ENCODE data around the gene MED9. TPM values are rescaled to one million over a fixed set of nuclear protein-coding genes. Genes with fewer than 3 reads are reported as not detected.

The MED9 gene
- total RNA-seq, 1 experiment from 2014 or later = 20.4 TPM

GRCh38 chr17:17535957-17536356, 59.2 kb downstream of the MED9 start:
- intact Hi-C loops (cut with micrococcal nuclease; ENCODE audit: unreplicated experiment) = no loop called here
- peaks cover 33% of the 10 kb centered on the region for H3K4me1 ChIP-seq (ENCODE audit: insufficient read depth, low read length, poor library complexity, severe bottlenecking)
- H3K4me3 ChIP-seq (ENCODE audit: low read depth, low read length, poor library complexity, severe bottlenecking) = no peak overlapping the region
- peak; percentile 87 for DNase-seq (ENCODE audit: low spot score)
- H3K36me3 ChIP-seq (ENCODE audit: insufficient read depth, low read length, poor library complexity, severe bottlenecking) = no peaks in the 10 kb centered on the region
- TF ChIP-seq, protein P1, sequence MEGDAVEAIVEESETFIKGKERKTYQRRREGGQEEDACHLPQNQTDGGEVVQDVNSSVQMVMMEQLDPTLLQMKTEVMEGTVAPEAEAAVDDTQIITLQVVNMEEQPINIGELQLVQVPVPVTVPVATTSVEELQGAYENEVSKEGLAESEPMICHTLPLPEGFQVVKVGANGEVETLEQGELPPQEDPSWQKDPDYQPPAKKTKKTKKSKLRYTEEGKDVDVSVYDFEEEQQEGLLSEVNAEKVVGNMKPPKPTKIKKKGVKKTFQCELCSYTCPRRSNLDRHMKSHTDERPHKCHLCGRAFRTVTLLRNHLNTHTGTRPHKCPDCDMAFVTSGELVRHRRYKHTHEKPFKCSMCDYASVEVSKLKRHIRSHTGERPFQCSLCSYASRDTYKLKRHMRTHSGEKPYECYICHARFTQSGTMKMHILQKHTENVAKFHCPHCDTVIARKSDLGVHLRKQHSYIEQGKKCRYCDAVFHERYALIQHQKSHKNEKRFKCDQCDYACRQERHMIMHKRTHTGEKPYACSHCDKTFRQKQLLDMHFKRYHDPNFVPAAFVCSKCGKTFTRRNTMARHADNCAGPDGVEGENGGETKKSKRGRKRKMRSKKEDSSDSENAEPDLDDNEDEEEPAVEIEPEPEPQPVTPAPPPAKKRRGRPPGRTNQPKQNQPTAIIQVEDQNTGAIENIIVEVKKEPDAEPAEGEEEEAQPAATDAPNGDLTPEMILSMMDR (conservative IDR thresholded peaks at IDR 0.05; ENCODE audit: low read depth, low read length) = no peak
- TF ChIP-seq EZH2 (IDR thresholded peaks at IDR 0.05; ENCODE audit: borderline replicate concordance, low read depth, low read length, poor library complexity, severe bottlenecking) = no peak
- H3K9me3 ChIP-seq (ENCODE audit: low read depth, low read length, poor library complexity, severe bottlenecking) = no peaks in the 10 kb centered on the region
- POLR2A ChIA-PET (ENCODE audit: low non-redundant PET) = no interaction called here
- BruUV-seq (replicated peaks) = no TSS peak
- peak overlapping the region; percentile 78 for H3K27ac ChIP-seq (ENCODE audit: low read depth, low read length, poor library complexity, severe bottlenecking)
- H3K27me3 ChIP-seq (replicated peaks; ENCODE audit: insufficient read depth, low read depth, low read length, poor library complexity) = no peaks in the 10 kb centered on the region
- CTCF ChIA-PET = no interaction called here

- Histone ChIP-seq H3K27ac (ENCODE audit: low read depth, low read length, poor library complexity, severe bottlenecking) (peak overlapping the region; percentile 78), H3K36me3 (ENCODE audit: insufficient read depth, low read length, poor library complexity, severe bottlenecking) (no peaks in the 10 kb centered on the region), H3K4me3 (ENCODE audit: low read depth, low read length, poor library complexity, severe bottlenecking) (no peak overlapping the region), H3K4me1 (ENCODE audit: insufficient read depth, low read length, poor library complexity, severe bottlenecking) (peaks cover 33% of the 10 kb centered on the region), H3K27me3 (replicated peaks; ENCODE audit: insufficient read depth, low read depth, low read length, poor library complexity) (no peaks in the 10 kb centered on the region), H3K9me3 (ENCODE audit: low read depth, low read length, poor library complexity, severe bottlenecking) (no peaks in the 10 kb centered on the region)
- ChIA-PET CTCF (no interaction called here), POLR2A (ENCODE audit: low non-redundant PET) (no interaction called here)
- BruUV-seq (replicated peaks) = no TSS peak
- intact Hi-C loops (cut with micrococcal nuclease; ENCODE audit: unreplicated experiment) = no loop called here
- DNase-seq (ENCODE audit: low spot score) = no peak
- TF ChIP-seq, protein P1 (conservative IDR thresholded peaks at IDR 0.05; ENCODE audit: low read depth, low read length) = no peak
- no peak for TF ChIP-seq EZH2 (IDR thresholded peaks at IDR 0.05; ENCODE audit: borderline replicate concordance, low read depth, low read length, poor library complexity, severe bottlenecking)
Observed at GRCh38 chr17:17536702-17537101, 59.9 kb downstream of the MED9 start.

- intact Hi-C loops (cut with micrococcal nuclease; ENCODE audit: unreplicated experiment) = no loop called here
- no peak for TF ChIP-seq EZH2 (IDR thresholded peaks at IDR 0.05; ENCODE audit: borderline replicate concordance, low read depth, low read length, poor library complexity, severe bottlenecking)
- TF ChIP-seq, protein P1 (conservative IDR thresholded peaks at IDR 0.05; ENCODE audit: low read depth, low read length) = no peak
- Histone ChIP-seq H3K9me3 (ENCODE audit: low read depth, low read length, poor library complexity, severe bottlenecking) (no peaks in the 10 kb centered on the region), H3K27me3 (replicated peaks; ENCODE audit: insufficient read depth, low read depth, low read length, poor library complexity) (no peaks in the 10 kb centered on the region), H3K4me3 (ENCODE audit: low read depth, low read length, poor library complexity, severe bottlenecking) (no peak overlapping the region), H3K4me1 (ENCODE audit: insufficient read depth, low read length, poor library complexity, severe bottlenecking) (peaks cover 33% of the 10 kb centered on the region), H3K27ac (ENCODE audit: low read depth, low read length, poor library complexity, severe bottlenecking) (peak overlapping the region; percentile 29), H3K36me3 (ENCODE audit: insufficient read depth, low read length, poor library complexity, severe bottlenecking) (no peaks in the 10 kb centered on the region)
- BruUV-seq (replicated peaks) = no TSS peak
- ChIA-PET POLR2A (ENCODE audit: low non-redundant PET) (no interaction called here), CTCF (interaction anchor here (0.7 kb wide), 1 partner anchor 41 kb away, joined by 3 read pairs; no protein-coding TSS in a partner anchor)
- peak; percentile 19 for DNase-seq (ENCODE audit: low spot score)
Observed at GRCh38 chr17:17537311-17538099, 60.7 kb downstream of the MED9 start.
